OCI-LY7 (cell line): ENCODE results near the gene SLC50A1. TPM values are rescaled to one million over a fixed set of nuclear protein-coding genes. Genes with fewer than 3 reads are reported as not detected.

Experiments
- BruUV-seq: library from RNA; stranded (reverse); fragments of 400-500 nt; replicated peaks from 2 replicates; lab custom pipeline; 2021; lab: Mats Ljungman, UMichigan
- CTCF ChIA-PET: fragments of 300-600 bp; sonication (Branson Sonifier 250); formaldehyde crosslinking; loops from one replicate; lab custom pipeline; 2022; ENCODE audit warnings: antibody characterized with exemption; ENCODE audit not compliant: unreplicated experiment; lab: Charles Lee
- POLR2A ChIA-PET: fragments of 300-600 bp; sonication (Branson Sonifier 250); formaldehyde crosslinking; loops from one replicate; lab custom pipeline; 2022; ENCODE audit warnings: antibody characterized with exemption; lab: Charles Lee
- DNase-seq: peaks from one replicate; pipeline ENCODE4 v3.0.0-alpha.2; 2015; ENCODE audit warnings: low spot score
- H2AFZ ChIP-seq: fragments of 200-600 bp; sonication (generic), shearing (Covaris generic); 2 replicates; pipeline ENCODE4 v1.6.1; 2014; ENCODE audit warnings: mild to moderate bottlenecking, antibody characterized with exemption, low read length, moderate library complexity
- H3K27ac ChIP-seq: fragments of 200-600 bp; sonication (generic); 2 replicates; pipeline ENCODE4 v1.5.1; 2014; ENCODE audit warnings: mixed run types, low read depth, mild to moderate bottlenecking, moderate library complexity, low read length, inconsistent platforms; ENCODE audit not compliant: poor library complexity, severe bottlenecking
- H3K36me3 ChIP-seq: fragments of 200-600 bp; sonication (generic); 2 replicates; pipeline ENCODE4 v1.6.1; 2014; ENCODE audit warnings: mild to moderate bottlenecking, antibody characterized with exemption, low read length, moderate library complexity, mixed read lengths; ENCODE audit not compliant: insufficient read depth
- H3K4me1 ChIP-seq: fragments of 200-600 bp; sonication (generic); 2 replicates; pipeline ENCODE4 v1.5.1; 2014; ENCODE audit warnings: mild to moderate bottlenecking, low read length; ENCODE audit not compliant: insufficient read depth, poor library complexity, severe bottlenecking
- H3K4me2 ChIP-seq: fragments of 200-600 bp; sonication (generic); 2 replicates; pipeline ENCODE4 v1.6.1; 2014; ENCODE audit warnings: mild to moderate bottlenecking, low read length
- H3K4me3 ChIP-seq: fragments of 200-600 bp; sonication (generic); 2 replicates; pipeline ENCODE4 v1.5.1; 2014; ENCODE audit warnings: mild to moderate bottlenecking, low read depth, low read length; ENCODE audit not compliant: poor library complexity, severe bottlenecking
- H3K79me2 ChIP-seq: fragments of 200-600 bp; sonication (generic); 2 replicates; pipeline ENCODE4 v1.6.1; 2016; ENCODE audit warnings: low read depth, mild to moderate bottlenecking, low read length, moderate library complexity, mixed read lengths; ENCODE audit not compliant: insufficient read depth
- H3K9me2 ChIP-seq: fragments of 200-600 bp; sonication (generic); 2 replicates; pipeline ENCODE4 v1.6.1; 2016; ENCODE audit warnings: mild to moderate bottlenecking, low read length, mixed read lengths; ENCODE audit not compliant: insufficient read depth
- H3K9me3 ChIP-seq: fragments of 200-600 bp; sonication (generic); 2 replicates; pipeline ENCODE4 v1.6.1; 2014; ENCODE audit warnings: mild to moderate bottlenecking, mixed run types, low read length, mixed read lengths
- H4K20me1 ChIP-seq: fragments of 200-600 bp; sonication (generic); 2 replicates; pipeline ENCODE4 v1.6.1; 2014; ENCODE audit warnings: mild to moderate bottlenecking, antibody characterized with exemption, low read length, moderate library complexity, mixed read lengths; ENCODE audit not compliant: insufficient read depth
- CTCF ChIP-seq: fragments of 200-600 bp; sonication (generic); conservative IDR thresholded peaks from 2 replicates; pipeline ENCODE4 v1.5.1; 2014; ENCODE audit warnings: mild to moderate bottlenecking, antibody characterized with exemption, low read length, moderate library complexity, mixed read lengths
- EZH2phosphoT487 ChIP-seq: fragments of 200-600 bp; sonication (generic); IDR thresholded peaks from 2 replicates; pipeline ENCODE4 v1.6.1; 2018; ENCODE audit warnings: low read depth, borderline replicate concordance, mild to moderate bottlenecking, mixed run types, antibody characterized with exemption, low read length, moderate library complexity, mixed read lengths
- intact Hi-C: fragments of 100-400 bp; cut with micrococcal nuclease; formaldehyde crosslinking; loops from one replicate; pipeline ENCODE4 v1.10.0; 2022; ENCODE audit not compliant: unreplicated experiment
- small RNA-seq: library from RNA; depleted of rRNA; stranded (forward); fragments of <200 nt; gene quantifications from one replicate; pipeline ENCODE3, GENCODE V24; 2014
- total RNA-seq, 2 experiments: library from RNA; depleted of rRNA in 1 of 2; stranded (reverse); fragments of >200 nt in 1 of 2; shearing (Covaris generic) in 1 of 2; gene quantifications; 2 replicates each; pipeline ENCODE4 v1.2.3, GENCODE V29; 2014 to 2022

SLC50A1 gene
- total RNA-seq, 2 experiments from 2014 or later: 12.3 to 46.1 TPM

- Histone ChIP-seq H3K9me3 (no peaks in the 10 kb centered on the region), H3K4me2 (no peak overlapping the region), H3K4me1 (peaks cover 20% of the 10 kb centered on the region), H2AFZ (no peak overlapping the region), H3K9me2 (no peaks in the 10 kb centered on the region), H4K20me1 (no peaks in the 10 kb centered on the region), H3K79me2 (no peaks in the 10 kb centered on the region), H3K27ac (no peak overlapping the region), H3K4me3 (no peak overlapping the region), H3K36me3 (no peaks in the 10 kb centered on the region)
- POLR2A ChIA-PET: no interaction called here
- intact Hi-C loops: no loop called here
- DNase-seq: no peak
- CTCF ChIA-PET: no interaction called here
- BruUV-seq: no TSS peak
- no peak for TF ChIP-seq EZH2phosphoT487
- TF ChIP-seq CTCF: no peak
Observed at GRCh38 chr1:155187456-155187891, 51.8 kb downstream of the SLC50A1 start.

GRCh38 chr1:155188268-155188667 lies 52.6 kb downstream of the SLC50A1 start:
- ChIA-PET POLR2A (no interaction called here), CTCF (no interaction called here)
- intact Hi-C loops: no loop called here
- Histone ChIP-seq H2AFZ (no peak overlapping the region), H3K9me2 (no peaks in the 10 kb centered on the region), H3K4me3 (no peak overlapping the region), H3K4me1 (peaks cover 24% of the 10 kb centered on the region), H4K20me1 (no peaks in the 10 kb centered on the region), H3K27ac (no peak overlapping the region), H3K9me3 (no peaks in the 10 kb centered on the region), H3K79me2 (no peaks in the 10 kb centered on the region), H3K36me3 (no peaks in the 10 kb centered on the region), H3K4me2 (no peak overlapping the region)
- DNase-seq: no peak
- no peak for TF ChIP-seq EZH2phosphoT487
- no peak for TF ChIP-seq CTCF
- no TSS peak for BruUV-seq

Small RNAs within 50 kb of the gene (small RNA-seq; reads per million reads assigned to genes)
- gene HMGN2P18: not detected
- not detected for gene RF00019

Other genes with a start within 250 kb of the SLC50A1 start
- gene PMVK, start 199.1 kb upstream of the SLC50A1 start, total RNA-seq (2014; rRNA removed; shearing (Covaris generic)): 16.3 and 19.1 TPM in 2 replicates
- 45.9 and 54.0 TPM in 2 replicates for gene PMVK, start 199.1 kb upstream of the SLC50A1 start, total RNA-seq (2022)
- 23.8 and 26.6 TPM in 2 replicates for gene PBXIP1, start 179.8 kb upstream of the SLC50A1 start, total RNA-seq (2014; rRNA removed; shearing (Covaris generic))
- gene PBXIP1, start 179.8 kb upstream of the SLC50A1 start, total RNA-seq (2022): 37.7 and 39.8 TPM in 2 replicates
- 36.5 and 44.3 TPM in 2 replicates for gene PYGO2, start 174.1 kb upstream of the SLC50A1 start, total RNA-seq (2014; rRNA removed; shearing (Covaris generic))
- gene PYGO2, start 174.1 kb upstream of the SLC50A1 start, total RNA-seq (2022): 47.3 and 53.1 TPM in 2 replicates
- gene SHC1, start 165.1 kb upstream of the SLC50A1 start, total RNA-seq (2014; rRNA removed; shearing (Covaris generic)): 31.4 and 37.6 TPM in 2 replicates
- 77.4 and 84.0 TPM in 2 replicates for gene SHC1, start 165.1 kb upstream of the SLC50A1 start, total RNA-seq (2022)
- gene CKS1B, start 161.2 kb upstream of the SLC50A1 start, total RNA-seq (2014; rRNA removed; shearing (Covaris generic)): 149 and 204 TPM in 2 replicates
- 230 and 260 TPM in 2 replicates for gene CKS1B, start 161.2 kb upstream of the SLC50A1 start, total RNA-seq (2022)
- gene FLAD1, start 152.5 kb upstream of the SLC50A1 start, total RNA-seq (2014; rRNA removed; shearing (Covaris generic)): 52.7 and 55.7 TPM in 2 replicates
- 57.0 and 57.9 TPM in 2 replicates for gene FLAD1, start 152.5 kb upstream of the SLC50A1 start, total RNA-seq (2022)
- gene LENEP, start 142.3 kb upstream of the SLC50A1 start, total RNA-seq (2014; rRNA removed; shearing (Covaris generic)): 0.95 and 2.3 TPM in 2 replicates
- gene LENEP, start 142.3 kb upstream of the SLC50A1 start, total RNA-seq (2022): 0.78 and 1.5 TPM in 2 replicates
- gene ZBTB7B, start 133.1 kb upstream of the SLC50A1 start, total RNA-seq (2014; rRNA removed; shearing (Covaris generic)): 14.2 and 16.3 TPM in 2 replicates
- gene ZBTB7B, start 133.1 kb upstream of the SLC50A1 start, total RNA-seq (2022): 22.2 and 23.2 TPM in 2 replicates
- 0.85 and 1.7 TPM in 2 replicates for gene DCST2, start 102.1 kb upstream of the SLC50A1 start, total RNA-seq (2014; rRNA removed; shearing (Covaris generic))
- 2.0 and 3.9 TPM in 2 replicates for gene DCST2, start 102.1 kb upstream of the SLC50A1 start, total RNA-seq (2022)
- gene DCST1, start 102.0 kb upstream of the SLC50A1 start, total RNA-seq (2014; rRNA removed; shearing (Covaris generic)): not detected in 2 replicates
- gene DCST1, start 102.0 kb upstream of the SLC50A1 start, total RNA-seq (2022): not detected in 2 replicates
- gene ADAM15, start 84.5 kb upstream of the SLC50A1 start, total RNA-seq (2014; rRNA removed; shearing (Covaris generic)): 14.2 and 19.7 TPM in 2 replicates
- 50.4 and 56.1 TPM in 2 replicates for gene ADAM15, start 84.5 kb upstream of the SLC50A1 start, total RNA-seq (2022)
- 10.5 and 11.5 TPM in 2 replicates for gene EFNA4, start 72.1 kb upstream of the SLC50A1 start, total RNA-seq (2014; rRNA removed; shearing (Covaris generic))
- gene EFNA4, start 72.1 kb upstream of the SLC50A1 start, total RNA-seq (2022): 9.0 and 10.1 TPM in 2 replicates
- gene EFNA3, start 57.0 kb upstream of the SLC50A1 start, total RNA-seq (2014; rRNA removed; shearing (Covaris generic)): 5.7 and 6.7 TPM in 2 replicates
- 4.8 and 10.8 TPM in 2 replicates for gene EFNA3, start 57.0 kb upstream of the SLC50A1 start, total RNA-seq (2022)
- gene EFNA1, start 8.0 kb upstream of the SLC50A1 start, total RNA-seq (2014; rRNA removed; shearing (Covaris generic)): not detected in 2 replicates
- not detected in 2 replicates for gene EFNA1, start 8.0 kb upstream of the SLC50A1 start, total RNA-seq (2022)
- gene DPM3, start 4.7 kb downstream of the SLC50A1 start, total RNA-seq (2014; rRNA removed; shearing (Covaris generic)): 32.5 and 41.8 TPM in 2 replicates
- 56.2 and 65.9 TPM in 2 replicates for gene DPM3, start 4.7 kb downstream of the SLC50A1 start, total RNA-seq (2022)
- gene KRTCAP2, start 37.5 kb downstream of the SLC50A1 start, total RNA-seq (2014; rRNA removed; shearing (Covaris generic)): 80.5 and 128 TPM in 2 replicates
- 141 and 166 TPM in 2 replicates for gene KRTCAP2, start 37.5 kb downstream of the SLC50A1 start, total RNA-seq (2022)
- gene TRIM46, start 38.0 kb downstream of the SLC50A1 start, total RNA-seq (2014; rRNA removed; shearing (Covaris generic)): 1.3 and 3.1 TPM in 2 replicates
- gene TRIM46, start 38.0 kb downstream of the SLC50A1 start, total RNA-seq (2022): 3.9 and 4.5 TPM in 2 replicates
- 6.9 and 11.1 TPM in 2 replicates for gene THBS3, start 72.0 kb downstream of the SLC50A1 start, total RNA-seq (2014; rRNA removed; shearing (Covaris generic))
- gene THBS3, start 72.0 kb downstream of the SLC50A1 start, total RNA-seq (2022): 28.7 and 37.1 TPM in 2 replicates
- 67.6 and 70.2 TPM in 2 replicates for gene MTX1, start 72.8 kb downstream of the SLC50A1 start, total RNA-seq (2014; rRNA removed; shearing (Covaris generic))
- gene MTX1, start 72.8 kb downstream of the SLC50A1 start, total RNA-seq (2022): 43.9 and 45.7 TPM in 2 replicates
- 6.6 and 9.1 TPM in 2 replicates for gene ENTREP3, start 119.6 kb downstream of the SLC50A1 start, total RNA-seq (2014; rRNA removed; shearing (Covaris generic))
- gene ENTREP3, start 119.6 kb downstream of the SLC50A1 start, total RNA-seq (2022): 53.1 and 59.3 TPM in 2 replicates
- 45.4 and 58.3 TPM in 2 replicates for gene SCAMP3, start 126.5 kb downstream of the SLC50A1 start, total RNA-seq (2014; rRNA removed; shearing (Covaris generic))
- gene SCAMP3, start 126.5 kb downstream of the SLC50A1 start, total RNA-seq (2022): 66.0 and 74.7 TPM in 2 replicates
- gene CLK2, start 137.7 kb downstream of the SLC50A1 start, total RNA-seq (2014; rRNA removed; shearing (Covaris generic)): 59.8 and 96.7 TPM in 2 replicates
- gene CLK2, start 137.7 kb downstream of the SLC50A1 start, total RNA-seq (2022): 107 and 121 TPM in 2 replicates
- 4.9 and 6.7 TPM in 2 replicates for gene HCN3, start 141.6 kb downstream of the SLC50A1 start, total RNA-seq (2014; rRNA removed; shearing (Covaris generic))
- 19.0 and 19.2 TPM in 2 replicates for gene HCN3, start 141.6 kb downstream of the SLC50A1 start, total RNA-seq (2022)
- 0.19 TPM in 1 of 2 replicates, not detected in the other for gene PKLR, start 165.6 kb downstream of the SLC50A1 start, total RNA-seq (2014; rRNA removed; shearing (Covaris generic))
- 0.18 and 0.51 TPM in 2 replicates for gene PKLR, start 165.6 kb downstream of the SLC50A1 start, total RNA-seq (2022)
- gene FDPS, start 173.0 kb downstream of the SLC50A1 start, total RNA-seq (2014; rRNA removed; shearing (Covaris generic)): 254 and 263 TPM in 2 replicates
- gene FDPS, start 173.0 kb downstream of the SLC50A1 start, total RNA-seq (2022): 492 and 531 TPM in 2 replicates
- gene RUSC1, start 185.0 kb downstream of the SLC50A1 start, total RNA-seq (2014; rRNA removed; shearing (Covaris generic)): 7.1 and 15.1 TPM in 2 replicates
- 20.9 and 25.6 TPM in 2 replicates for gene RUSC1, start 185.0 kb downstream of the SLC50A1 start, total RNA-seq (2022)